HepG2 (cell line): ENCODE data around the gene WASHC3. TPM values are rescaled to one million over a fixed set of nuclear protein-coding genes. Genes with fewer than 3 reads are reported as not detected.

Source experiments
- ATF1 ChIP-seq: IDR thresholded peaks from 2 replicates; pipeline ENCODE4 v1.6.1; 2016; ENCODE audit warnings: mild to moderate bottlenecking, control low read depth
- BHLHE40 ChIP-seq: IDR thresholded peaks from 2 replicates; pipeline ENCODE4 v1.6.1; 2011; ENCODE audit warnings: low read length, improper control_type of control experiment
- DMTF1 ChIP-seq: sonication (generic); formaldehyde crosslinking; IDR thresholded peaks from 2 replicates; pipeline ENCODE4 v1.4.0; 2020; ENCODE audit warnings: mild to moderate bottlenecking, missing genetic modification reagents
- FOXK2 ChIP-seq: fragments of 450-650 bp; IDR thresholded peaks from 2 replicates; pipeline ENCODE4 v1.6.1; 2016
- HDAC1 ChIP-seq: sonication (generic); formaldehyde crosslinking; IDR thresholded peaks from 2 replicates; pipeline ENCODE4 v1.5.1; 2020; ENCODE audit warnings: mild to moderate bottlenecking, missing genetic modification reagents
- HNRNPUL1 ChIP-seq: fragments of 200-400 bp; formaldehyde crosslinking; IDR thresholded peaks from 2 replicates; pipeline ENCODE4 v1.6.1; 2017; ENCODE audit warnings: low read depth, mild to moderate bottlenecking, low read length, moderate library complexity
- KLF12 ChIP-seq: sonication (generic); formaldehyde crosslinking; IDR thresholded peaks from 2 replicates; pipeline ENCODE4 v1.4.0; 2020; ENCODE audit warnings: missing genetic modification reagents, borderline replicate concordance
- LCORL ChIP-seq, 2 experiments: fragments of 450-650 bp in 1 of 2; sonication (generic) in 1 of 2; formaldehyde crosslinking in 1 of 2; IDR thresholded peaks; 2 replicates each; pipeline versions ENCODE4 v1.5.0 to v1.6.1; 2017 to 2020; ENCODE audit warnings: antibody characterized with exemption in 1 of 2, missing genetic modification reagents in 1 of 2
- RNF2 ChIP-seq: fragments of 450-650 bp; conservative IDR thresholded peaks from 2 replicates; pipeline ENCODE4 v1.6.1; 2016; ENCODE audit warnings: low read depth
- TCF7L2 ChIP-seq: IDR thresholded peaks from 2 replicates; pipeline ENCODE4 v1.6.1; 2011; ENCODE audit warnings: mild to moderate bottlenecking, low read depth, low read length, moderate library complexity
- TFAP4 ChIP-seq: sonication (generic); IDR thresholded peaks from 2 replicates; pipeline ENCODE4 v1.6.1; 2016; ENCODE audit warnings: low read depth, borderline replicate concordance
- ZBTB43 ChIP-seq: sonication (generic); formaldehyde crosslinking; conservative IDR thresholded peaks from 2 replicates; pipeline ENCODE4 v1.4.0; 2020; ENCODE audit warnings: missing genetic modification reagents
- ZNF24 ChIP-seq: fragments of 450-650 bp; IDR thresholded peaks from 2 replicates; pipeline ENCODE4 v1.6.1; 2017; ENCODE audit warnings: antibody characterized with exemption, mild to moderate bottlenecking
- ZNF281 ChIP-seq: sonication (generic); formaldehyde crosslinking; IDR thresholded peaks from 2 replicates; pipeline ENCODE4 v1.4.0; 2020; ENCODE audit warnings: missing genetic modification reagents, borderline replicate concordance
- ZNF512B ChIP-seq: sonication (generic); formaldehyde crosslinking; IDR thresholded peaks from 2 replicates; pipeline ENCODE4 v1.5.1; 2020; ENCODE audit warnings: missing genetic modification reagents, mild to moderate bottlenecking, borderline replicate concordance
- ZNF597 ChIP-seq: sonication (generic); formaldehyde crosslinking; IDR thresholded peaks from 2 replicates; pipeline ENCODE4 v1.5.0; 2020; ENCODE audit warnings: missing genetic modification reagents
- ZNF850 ChIP-seq: sonication (generic); formaldehyde crosslinking; conservative IDR thresholded peaks from 2 replicates; pipeline ENCODE4 v1.9.0; 2021; ENCODE audit warnings: mild to moderate bottlenecking, missing genetic modification reagents
- ZSCAN30 ChIP-seq: sonication (generic); formaldehyde crosslinking; IDR thresholded peaks from 2 replicates; pipeline ENCODE4 v1.5.0; 2020; ENCODE audit warnings: mild to moderate bottlenecking, missing genetic modification reagents
- polyA plus RNA-seq, 8 experiments: library from polyadenylated mRNA; depleted of rRNA in 3 of 8; stranded (reverse) in 7 of 8; unstranded in 1 of 8; fragments of >200 nt; fragmentation: Illumina TruSeq in 4 of 8; extraction: Trizol in 4 of 8; gene quantifications; 2 replicates each; pipeline versions ENCODE4 v1.2.1 to v1.2.3, GENCODE V29; 2011 to 2016; ENCODE audit warnings: low read depth in 4 of 8, missing spikeins in 1 of 8, mixed read lengths in 1 of 8; ENCODE audit not compliant: insufficient read depth in 1 of 8
- total RNA-seq, 5 experiments: library from RNA; depleted of rRNA; stranded (reverse); fragments of >200 nt; fragmentation: Illumina TruSeq; extraction: Trizol; gene quantifications; 2 replicates each; pipeline ENCODE4 v1.2.3, GENCODE V29; 2016; ENCODE audit warnings: low read depth in 1 of 5

Gene WASHC3
- total and polyA plus RNA-seq, 2 of the 13 experiments (the other 11 are each of a cell fraction or from before 2014, with no cell fraction given) = 32.7 to 47.3 TPM

- TF ChIP-seq FOXK2 (peak; percentile 51; the same call in 1 of the 2 replicates), HNRNPUL1 (no peak), ZNF24 (no peak), ZNF512B (CRISPR knock-in tag) (no peak), ZSCAN30 (CRISPR knock-in tag) (no peak), HDAC1 (CRISPR knock-in tag) (peak; percentile 45; the same call in 1 of the 2 replicates), RNF2 (no peak), DMTF1 (CRISPR knock-in tag) (no peak), ATF1 (CRISPR knock-in tag) (peak; percentile 62; the same call in 1 of the 2 replicates), TFAP4 (peak; percentile 67; the same call in 1 of the 2 replicates), BHLHE40 (no peak), KLF12 (CRISPR knock-in tag) (no peak), LCORL (IDR thresholded peaks at IDR 0.05) (no peak), LCORL (CRISPR knock-in tag; IDR thresholded peaks at IDR 0.05) (no peak), ZNF281 (CRISPR knock-in tag) (peak; percentile 28; the same call in 1 of the 2 replicates), TCF7L2 (peak; percentile 97), ZNF597 (CRISPR knock-in tag) (no peak), ZNF850 (no peak), ZBTB43 (CRISPR knock-in tag) (no peak)
Measured at GRCh38 chr12:102059343-102059742, 2.4 kb downstream of the WASHC3 start (continued).
